ENCODE data around the gene DUSP11. TPM values are rescaled to one million over a fixed set of nuclear protein-coding genes. Genes with fewer than 3 reads are reported as not detected.

Gene DUSP11
- total RNA-seq, 3 donors from 2014 or later: 28.8 to 49.9 (median 36.1) TPM

- H3K9me3 ChIP-seq: no peaks in the 10 kb centered on the region
- intact Hi-C loops (cut with DNase I; ENCODE audit: low total_unique reads): no loop called here
- no peak for DNase-seq (ENCODE audit: low spot score in 2 of 2)
- no peak overlapping the region for H3K27ac ChIP-seq
- TF ChIP-seq CTCF (IDR thresholded peaks at IDR 0.05) (no peak), POLR2A (IDR thresholded peaks at IDR 0.05) (no peak), POLR2AphosphoS5 (IDR thresholded peaks at IDR 0.05) (no peak)
- H3K4me1 ChIP-seq: no peaks in the 10 kb centered on the region
- H3K27me3 ChIP-seq: no peaks in the 10 kb centered on the region
- no peak overlapping the region for H3K4me3 ChIP-seq
- no peaks in the 10 kb centered on the region for H3K36me3 ChIP-seq
Observed at GRCh38 chr2:73827018-73827417, 47.1 kb upstream of the DUSP11 start.

GRCh38 chr2:73825408-73825807 is 45.5 kb upstream of the DUSP11 start:
- H3K36me3 ChIP-seq: no peaks in the 10 kb centered on the region
- intact Hi-C loops (cut with DNase I; ENCODE audit: low total_unique reads): no loop called here
- TF ChIP-seq POLR2A (IDR thresholded peaks at IDR 0.05): no peak
- no peak for TF ChIP-seq POLR2AphosphoS5 (IDR thresholded peaks at IDR 0.05)
- TF ChIP-seq CTCF (IDR thresholded peaks at IDR 0.05): no peak
- DNase-seq (ENCODE audit: low spot score in 2 of 2): no peak
- H3K4me3 ChIP-seq: no peak overlapping the region
- H3K27ac ChIP-seq: no peak overlapping the region
- H3K4me1 ChIP-seq: no peaks in the 10 kb centered on the region
- H3K27me3 ChIP-seq: no peaks in the 10 kb centered on the region
- H3K9me3 ChIP-seq: no peaks in the 10 kb centered on the region

- intact Hi-C loops (cut with DNase I; ENCODE audit: low total_unique reads): no loop called here
- no peaks in the 10 kb centered on the region for H3K27me3 ChIP-seq
- H3K27ac ChIP-seq: no peak overlapping the region
- H3K36me3 ChIP-seq: no peaks in the 10 kb centered on the region
- DNase-seq (ENCODE audit: low spot score in 2 of 2): no peak
- TF ChIP-seq CTCF (IDR thresholded peaks at IDR 0.05) (peak; percentile 53 to 85 (median 74)), POLR2A (IDR thresholded peaks at IDR 0.05) (no peak), POLR2AphosphoS5 (IDR thresholded peaks at IDR 0.05) (no peak)
- H3K4me3 ChIP-seq: no peak overlapping the region
- H3K9me3 ChIP-seq: no peaks in the 10 kb centered on the region
- no peaks in the 10 kb centered on the region for H3K4me1 ChIP-seq
Observed at GRCh38 chr2:73823916-73824523, 44.1 kb upstream of the DUSP11 start.

GRCh38 chr2:73823416-73823815 is 43.5 kb upstream of the DUSP11 start:
- Histone ChIP-seq H3K27me3 (no peaks in the 10 kb centered on the region), H3K27ac (no peak overlapping the region), H3K36me3 (no peaks in the 10 kb centered on the region), H3K9me3 (no peaks in the 10 kb centered on the region), H3K4me3 (no peak overlapping the region), H3K4me1 (no peaks in the 10 kb centered on the region)
- TF ChIP-seq POLR2A (IDR thresholded peaks at IDR 0.05): no peak
- no peak for TF ChIP-seq POLR2AphosphoS5 (IDR thresholded peaks at IDR 0.05)
- TF ChIP-seq CTCF (IDR thresholded peaks at IDR 0.05): no peak
- intact Hi-C loops (cut with DNase I; ENCODE audit: low total_unique reads): no loop called here
- no peak for DNase-seq (ENCODE audit: low spot score in 2 of 2)

- Histone ChIP-seq H3K4me1 (no peaks in the 10 kb centered on the region), H3K4me3 (no peak overlapping the region), H3K27ac (no peak overlapping the region), H3K27me3 (no peaks in the 10 kb centered on the region), H3K36me3 (no peaks in the 10 kb centered on the region), H3K9me3 (no peaks in the 10 kb centered on the region)
- intact Hi-C loops (cut with DNase I; ENCODE audit: low total_unique reads): no loop called here
- no peak for DNase-seq (ENCODE audit: low spot score in 2 of 2)
- no peak for TF ChIP-seq POLR2AphosphoS5 (IDR thresholded peaks at IDR 0.05)
Observed at GRCh38 chr2:73822991-73823390, 43.1 kb upstream of the DUSP11 start.

- intact Hi-C loops (cut with DNase I; ENCODE audit: low total_unique reads): no loop called here
- DNase-seq (ENCODE audit: low spot score in 2 of 2): no peak
- Histone ChIP-seq H3K36me3 (no peaks in the 10 kb centered on the region), H3K9me3 (no peaks in the 10 kb centered on the region), H3K4me3 (no peak overlapping the region), H3K4me1 (no peaks in the 10 kb centered on the region), H3K27ac (no peak overlapping the region), H3K27me3 (no peaks in the 10 kb centered on the region)
- no peak for TF ChIP-seq POLR2A (IDR thresholded peaks at IDR 0.05)
- no peak for TF ChIP-seq CTCF (IDR thresholded peaks at IDR 0.05)
- no peak for TF ChIP-seq POLR2AphosphoS5 (IDR thresholded peaks at IDR 0.05)
Observed at GRCh38 chr2:73822276-73822675, 42.4 kb upstream of the DUSP11 start.
